Motor neuron (in vitro differentiated cells): ENCODE data around the gene ZNF217. TPM values are rescaled to one million over a fixed set of nuclear protein-coding genes. Genes with fewer than 3 reads are reported as not detected.
"Not testable (repeated sequence)": the region's sequence is repeated elsewhere in the genome, so short reads cannot be mapped to it uniquely, and the experiment has no call there.

Experiments used
- ATAC-seq, 8 experiments: fragments of 200-7000 bp; cut with Tn5 transposase; replicated peaks in 6 of 8; 2 replicates each; pipeline ENCODE4 v1.8.0; 2021; ENCODE audit warnings: mild to moderate bottlenecking in 8 of 8, moderate library complexity in 8 of 8
- H3K27ac ChIP-seq, 2 donors: fragments of 250-450 bp; sonication (Bioruptor Pico); 2 replicates each; pipeline ENCODE4 v1.9.0; 2021; ENCODE audit warnings: antibody characterized with exemption in 2 of 2, mild to moderate bottlenecking in 2 of 2, moderate library complexity in 1 of 2
- H3K4me1 ChIP-seq, 2 donors: fragments of 250-450 bp; sonication (Bioruptor Pico); replicated peaks in 1 of 2; 2 replicates each; pipeline ENCODE4 v1.6.1; 2021; ENCODE audit warnings: antibody characterized with exemption in 2 of 2, mild to moderate bottlenecking in 2 of 2, moderate library complexity in 1 of 2
- H3K4me3 ChIP-seq, 5 donors: fragments of 250-450 bp; sonication (Bioruptor Pico); 2 replicates each; pipeline ENCODE4 v1.9.0; 2021; ENCODE audit warnings: antibody characterized with exemption in 5 of 5, mild to moderate bottlenecking in 5 of 5, moderate library complexity in 4 of 5
- WGBS, 10 experiments: fragments of 450-650 bp; shearing (Covaris generic); methylation state at CpG; one replicate each; pipeline ENCODE4 v1.0.0; 2022; 5-methylcytosine and 5-hydroxymethylcytosine counted together
- in situ Hi-C, 9 experiments: fragments of 400-800 bp; cut with MboI; loops; one replicate each; pipeline ENCODE4 v1.15.0; 2021; ENCODE audit warnings: low sequenced_read_pairs in 9 of 9, low pct_unique_long_range_greater_than_20kb in 2 of 9; ENCODE audit not compliant: unreplicated experiment in 9 of 9
- total RNA-seq, 8 experiments: library from RNA; unstranded; fragments of 300-600 nt; gene quantifications; 2 replicates each; pipeline versions ENCODE4 v1.2.3 to v1.2.4, GENCODE V29; 2022

The ZNF217 gene
- total RNA-seq, 8 experiments from 2014 or later, result 5.2 to 51.5 (median 13.2) TPM

- H3K4me3 ChIP-seq, result no peak overlapping the region
- ATAC-seq, result no peak
- in situ Hi-C loops, result loop anchor here in 3 of 9 experiments (25.0 kb wide), 4 partner anchors 552 to 1302 kb away; partner anchors contain the start of gene TSHZ2 (in 1 of the 3)
- no peaks in the 10 kb centered on the region for H3K4me1 ChIP-seq
- H3K27ac ChIP-seq, result no peak overlapping the region
- 0 to 100% (median 86%) methylated on average over 1 to 4 of the region's 4 CpGs; no CpG with 5 or more reads in 2 of the 10 experiments for WGBS, 10 experiments
Observed at GRCh38 chr20:53539516-53539915, 54.1 kb downstream of the ZNF217 start.

- in situ Hi-C loops, result loop anchor here in 3 of 9 experiments (25.0 kb wide), 4 partner anchors 549 to 1299 kb away; partner anchors contain the start of gene TSHZ2 (in 1 of the 3)
- ATAC-seq, H3K27ac ChIP-seq, H3K4me1 ChIP-seq, H3K4me3 ChIP-seq: not testable (repeated sequence)
- WGBS, 10 experiments, result 83 to 100% (median 100%) methylated on average over 1 to 3 of the region's 3 CpGs; no CpG with 5 or more reads in 1 of the 10 experiments
Observed at GRCh38 chr20:53536382-53536781, 57.3 kb downstream of the ZNF217 start.

GRCh38 chr20:53535878-53536277 lies 57.8 kb downstream of the ZNF217 start:
- no peak for ATAC-seq
- 33 to 100% (median 70%) methylated on average over 2 to 4 of the region's 4 CpGs; no CpG with 5 or more reads in 5 of the 10 experiments for WGBS, 10 experiments
- in situ Hi-C loops, result loop anchor here in 3 of 9 experiments (25.0 kb wide), 4 partner anchors 549 to 1299 kb away; partner anchors contain the start of gene TSHZ2 (in 1 of the 3)
- Histone ChIP-seq H3K27ac (no peak overlapping the region), H3K4me3 (no peak overlapping the region), H3K4me1 (no peaks in the 10 kb centered on the region)

- H3K4me3 ChIP-seq, result no peak overlapping the region
- H3K27ac ChIP-seq, result no peak overlapping the region
- 67 to 100% (median 95%) methylated on average over 1 to 7 of the region's 7 CpGs; no CpG with 5 or more reads in 4 of the 10 experiments for WGBS, 10 experiments
- in situ Hi-C loops, result loop anchor here in 3 of 9 experiments (25.0 kb wide), 4 partner anchors 547 to 1297 kb away; partner anchors contain the start of gene TSHZ2 (in 1 of the 3)
- H3K4me1 ChIP-seq, result no peaks in the 10 kb centered on the region
- no peak for ATAC-seq
Observed at GRCh38 chr20:53534037-53534436, 59.6 kb downstream of the ZNF217 start.

GRCh38 chr20:53533500-53533899 lies 60.1 kb downstream of the ZNF217 start:
- no peaks in the 10 kb centered on the region for H3K4me1 ChIP-seq
- WGBS, 10 experiments, result 92 to 100% (median 97%) methylated on average over 1 of the region's 1 CpG; no CpG with 5 or more reads in 4 of the 10 experiments
- no peak overlapping the region for H3K27ac ChIP-seq
- H3K4me3 ChIP-seq, result no peak overlapping the region
- in situ Hi-C loops, result loop anchor here in 3 of 9 experiments (25.0 kb wide), 4 partner anchors 546 to 1296 kb away; partner anchors contain the start of gene TSHZ2 (in 1 of the 3)
- ATAC-seq, result no peak

GRCh38 chr20:53532654-53533312 lies 60.9 kb downstream of the ZNF217 start:
- not testable (repeated sequence) for ATAC-seq, H3K4me3 ChIP-seq, H3K4me1 ChIP-seq, H3K27ac ChIP-seq
- WGBS, 10 experiments, result 58 to 100% (median 87%) methylated on average over 1 to 5 of the region's 6 CpGs; no CpG with 5 or more reads in 2 of the 10 experiments
- in situ Hi-C loops, result loop anchor here in 3 of 9 experiments (25.0 kb wide), 4 partner anchors 545 to 1295 kb away; partner anchors contain the start of gene TSHZ2 (in 1 of the 3)

- 67 to 100% (median 97%) methylated on average over 1 to 2 of the region's 2 CpGs; no CpG with 5 or more reads in 6 of the 10 experiments for WGBS, 10 experiments
- in situ Hi-C loops, result loop anchor here in 3 of 9 experiments (25.0 kb wide), 4 partner anchors 543 to 1293 kb away; partner anchors contain the start of gene TSHZ2 (in 1 of the 3)
Observed at GRCh38 chr20:53530440-53530839, 63.2 kb downstream of the ZNF217 start.

GRCh38 chr20:53529658-53530057 lies 64.0 kb downstream of the ZNF217 start:
- H3K27ac ChIP-seq, result no peak overlapping the region
- ATAC-seq, result no peak
- in situ Hi-C loops, result loop anchor here in 3 of 9 experiments (25.0 kb wide), 4 partner anchors 542 to 1292 kb away; partner anchors contain the start of gene TSHZ2 (in 1 of the 3)

More at GRCh38 chr20:53530440-53530839, 63.2 kb downstream of the ZNF217 start:
- Histone ChIP-seq H3K4me1 (peaks cover 8 to 10% of the 10 kb centered on the region in 2 donors), H3K4me3 (no peak overlapping the region), H3K27ac (no peak overlapping the region)
- ATAC-seq, result no peak

GRCh38 chr20:53527196-53527595 lies 66.4 kb downstream of the ZNF217 start:
- Histone ChIP-seq H3K4me3 (no peak overlapping the region), H3K4me1 (peaks cover 14% of the 10 kb centered on the region in 2 donors), H3K27ac (no peak overlapping the region)
- in situ Hi-C loops, result loop anchor here in 3 of 9 experiments (25.0 kb wide), 4 partner anchors 540 to 1290 kb away; partner anchors contain the start of gene TSHZ2 (in 1 of the 3)
- ATAC-seq, result peak in 7 of 8 experiments; percentile 41 to 96 (median 94)
- 7 to 100% (median 37%) methylated on average over 1 to 5 of the region's 8 CpGs; no CpG with 5 or more reads in 5 of the 10 experiments for WGBS, 10 experiments

More at GRCh38 chr20:53529658-53530057, 64.0 kb downstream of the ZNF217 start:
- 0 to 100% (median 61%) methylated on average over 1 to 4 of the region's 5 CpGs; no CpG with 5 or more reads in 2 of the 10 experiments for WGBS, 10 experiments
- no peak overlapping the region for H3K4me3 ChIP-seq
- H3K4me1 ChIP-seq, result peaks cover 14% of the 10 kb centered on the region in 2 donors

GRCh38 chr20:53524589-53525312 lies 68.9 kb downstream of the ZNF217 start:
- Histone ChIP-seq H3K27ac (no peak overlapping the region), H3K4me1 (peaks cover 14% of the 10 kb centered on the region in 2 donors), H3K4me3 (no peak overlapping the region)
- 10 to 100% (median 80%) methylated on average over 1 to 9 of the region's 13 CpGs for WGBS, 10 experiments
- in situ Hi-C loops, result loop anchor here in 3 of 9 experiments (25.0 kb wide), 4 partner anchors 537 to 1287 kb away; partner anchors contain the start of gene TSHZ2 (in 1 of the 3)
- peak in 5 of 8 experiments; percentile 63 to 76 (median 73) for ATAC-seq

- 40 to 100% (median 100%) methylated on average over 1 to 2 of the region's 2 CpGs; no CpG with 5 or more reads in 5 of the 10 experiments for WGBS, 10 experiments
- ATAC-seq, H3K4me3 ChIP-seq, H3K27ac ChIP-seq, in situ Hi-C loops: not testable (repeated sequence)
- H3K4me1 ChIP-seq, result peaks cover 14% of the 10 kb centered on the region in 2 donors
Observed at GRCh38 chr20:53523615-53524014, 70.0 kb downstream of the ZNF217 start.

- no peak for ATAC-seq
- Histone ChIP-seq H3K4me3 (no peak overlapping the region), H3K4me1 (peaks cover 12 to 14% of the 10 kb centered on the region in 2 donors), H3K27ac (no peak overlapping the region)
- in situ Hi-C loops, result no loop called here
- 80 to 100% (median 93%) methylated on average over 1 to 3 of the region's 5 CpGs; no CpG with 5 or more reads in 4 of the 10 experiments for WGBS, 10 experiments
Observed at GRCh38 chr20:53522696-53523095, 70.9 kb downstream of the ZNF217 start.
